GM11168 (cell line): Measurements from ENCODE around the gene GNMT.

Experiments
- in situ Hi-C: fragments of 300-500 bp; cut with MboI; formaldehyde crosslinking; loops from one replicate; pipeline ENCODE4 v1.12.0; 2022; ENCODE audit warnings: low sequenced_read_pairs; ENCODE audit not compliant: unreplicated experiment

The GNMT gene

DNA sequence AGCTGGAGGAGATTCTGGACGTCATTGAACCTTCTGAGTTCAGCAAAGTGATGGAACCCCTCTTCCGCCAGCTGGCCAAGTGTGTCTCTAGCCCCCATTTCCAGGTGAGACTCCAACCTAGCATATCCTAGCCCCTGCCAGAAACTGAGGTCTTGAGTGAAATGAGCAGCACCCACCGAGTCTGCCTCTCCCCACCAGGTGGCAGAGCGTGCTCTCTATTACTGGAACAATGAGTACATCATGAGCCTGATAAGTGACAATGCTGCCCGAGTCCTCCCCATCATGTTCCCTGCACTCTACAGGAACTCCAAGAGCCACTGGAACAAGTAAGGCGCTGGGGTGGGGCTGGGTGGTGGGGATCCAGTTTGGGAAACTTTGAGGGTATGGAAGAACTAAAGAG is 48.6 kb downstream of the GNMT start:
- in situ Hi-C loops, result no loop called here

DNA sequence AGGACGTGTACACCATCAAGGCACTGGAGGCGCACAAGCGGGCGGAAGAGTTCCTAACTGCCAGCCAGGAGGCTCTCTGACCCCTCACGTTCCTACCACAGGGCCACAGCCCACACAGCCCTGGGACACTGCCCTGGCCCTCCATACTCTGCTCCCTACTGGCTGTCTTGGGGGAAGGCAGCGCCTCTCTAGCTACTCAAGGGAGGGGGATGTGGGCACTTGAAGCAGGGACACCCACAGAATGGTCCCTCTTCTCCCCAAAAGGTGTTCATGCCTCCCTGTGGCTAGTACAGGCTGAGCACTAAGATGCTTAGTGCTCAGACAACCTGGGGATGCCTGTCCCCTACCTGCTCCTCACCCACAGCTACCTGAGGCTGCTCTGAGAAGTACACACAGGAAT is 50.7 kb downstream of the GNMT start:
- in situ Hi-C loops, result no loop called here

DNA sequence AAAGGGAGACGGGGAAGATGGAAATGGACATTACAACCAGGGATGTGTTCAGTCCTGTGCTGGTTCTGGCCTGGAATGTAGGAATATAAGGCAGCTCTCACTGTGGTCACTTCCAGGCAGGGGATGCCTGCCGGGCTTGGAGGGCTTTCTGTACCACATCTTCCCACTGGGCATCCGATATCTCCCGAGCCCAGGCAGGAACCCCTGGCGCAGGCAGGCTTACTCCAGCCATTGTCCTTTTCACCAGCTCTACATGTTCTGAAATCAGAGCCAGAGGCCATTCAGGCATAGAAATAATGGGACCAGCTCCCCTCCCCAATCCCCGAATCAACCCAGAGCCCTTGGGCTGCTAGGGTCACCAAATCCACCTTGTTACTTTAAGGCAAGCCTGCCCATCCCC is 51.8 kb downstream of the GNMT start:
- in situ Hi-C loops, result no loop called here

DNA sequence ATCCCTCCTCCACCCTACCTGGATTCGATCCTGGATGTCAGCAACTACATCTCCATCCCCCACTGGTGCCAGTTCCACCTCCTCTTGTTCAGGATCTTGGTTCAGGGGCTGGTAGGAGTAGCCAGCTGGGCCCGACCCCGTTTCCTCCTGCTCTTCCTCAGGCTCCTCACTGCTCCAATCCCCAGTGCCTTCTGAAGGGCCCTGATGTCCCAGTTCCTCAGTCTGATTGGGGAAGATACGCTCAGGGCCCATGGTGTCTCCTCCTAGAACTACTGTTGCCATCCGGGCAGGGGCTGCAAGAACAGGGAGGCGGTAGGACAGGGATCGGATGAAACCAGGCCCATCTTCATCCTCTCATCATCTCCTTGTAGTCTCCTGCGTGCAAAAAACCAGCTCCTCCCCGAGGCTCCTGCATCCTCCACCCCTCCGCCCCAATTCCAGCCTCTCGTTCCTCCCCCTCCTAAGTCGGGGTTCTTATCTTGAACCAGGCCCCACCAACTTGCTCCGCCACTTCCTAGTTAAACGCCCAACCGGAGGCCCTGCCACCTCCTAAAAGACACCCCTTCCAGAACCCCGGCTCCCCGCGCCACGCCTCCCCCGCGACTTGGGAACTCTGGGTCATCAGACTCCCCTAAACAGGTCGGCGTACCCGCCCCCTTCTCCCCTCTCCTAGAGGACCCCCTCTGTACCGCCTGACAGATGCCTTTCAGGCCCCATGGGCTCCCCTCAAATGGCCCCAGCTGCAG is 52.7 kb downstream of the GNMT start:
- in situ Hi-C loops, result no loop called here
